ENCODE data around the gene TRAFD1. TPM values are rescaled to one million over a fixed set of nuclear protein-coding genes. Genes with fewer than 3 reads are reported as not detected.

The TRAFD1 gene
- total RNA-seq, 1 experiment from 2014 or later, result 25.5 TPM

GRCh38 chr12:112168561-112168971 lies 43.2 kb downstream of the TRAFD1 start:
- Histone ChIP-seq H4K20me1 (ENCODE audit: insufficient read depth) (no peaks in the 10 kb centered on the region), H3K36me3 (ENCODE audit: control insufficient read depth in 1 of 2, insufficient read depth in 2 of 2, low read length in 2 of 2) (no peaks in the 10 kb centered on the region; a peak in 1 of 4 replicates), H3K27me3 (ENCODE audit: insufficient read depth, low read length) (no peaks in the 10 kb centered on the region), H2AFZ (ENCODE audit: low read depth, low read length, poor library complexity, severe bottlenecking) (no peak overlapping the region), H3K9ac (ENCODE audit: low read length) (no peak overlapping the region), H3K9me3 (ENCODE audit: control insufficient read depth in 1 of 2, insufficient read depth in 1 of 2, low read depth in 1 of 2, low read length in 2 of 2) (no peaks in the 10 kb centered on the region), H3K4me2 (ENCODE audit: low read length) (no peak overlapping the region), H3K27ac (ENCODE audit: low read depth, low read length) (no peak overlapping the region), H3K79me2 (ENCODE audit: insufficient read depth, low read length) (no peaks in the 10 kb centered on the region), H3K9me2 (ENCODE audit: insufficient read depth) (no peaks in the 10 kb centered on the region), H3K4me1 (ENCODE audit: control insufficient read depth in 1 of 2, insufficient read depth in 2 of 2, low read length in 2 of 2) (no peaks in the 10 kb centered on the region; a peak in 1 of 4 replicates), H3K4me3 (replicated peaks in 1 of 2; ENCODE audit: low read depth in 1 of 2, low read length in 2 of 2) (no peak overlapping the region)
- POLR2A ChIA-PET, result no interaction called here
- BruUV-seq (replicated peaks), result no TSS peak
- ATAC-seq, result no peak
- intact Hi-C loops (cut with micrococcal nuclease), result no loop called here
- TF ChIP-seq CEBPB (IDR thresholded peaks at IDR 0.05; ENCODE audit: low read depth) (no peak), CTCF (IDR thresholded peaks at IDR 0.05 in 2 of 3, conservative IDR thresholded peaks at IDR 0.05 in 1 of 3; ENCODE audit: borderline replicate concordance in 1 of 3, insufficient read depth in 1 of 3, low read depth in 2 of 3, low read length in 2 of 3) (no peak), POLR2AphosphoS5 (IDR thresholded peaks at IDR 0.05; ENCODE audit: low read depth, low read length) (no peak)
- CTCF ChIA-PET, result no interaction called here
- RAD21 ChIA-PET (ENCODE audit: low non-redundant PET in 1 of 2, low total read pairs in 2 of 2, uncharacterized antibody in 2 of 2, unreplicated experiment in 2 of 2), result no interaction called here
- no peak for DNase-seq (ENCODE audit: low read depth, low spot score)

- no peak for TF ChIP-seq ATF3 (IDR thresholded peaks at IDR 0.05)
- TF ChIP-seq FOSL1 (IDR thresholded peaks at IDR 0.05; ENCODE audit: low read depth), result no peak
- no peak for TF ChIP-seq ZBTB33 (IDR thresholded peaks at IDR 0.05; ENCODE audit: extremely low read depth, insufficient replicate concordance, low read length)
- no peak for TF ChIP-seq ZNF274 (IDR thresholded peaks at IDR 0.05; ENCODE audit: low read depth, low read length)
- TF ChIP-seq CEBPB (IDR thresholded peaks at IDR 0.05; ENCODE audit: low read depth), result no peak
- TF ChIP-seq JUND (IDR thresholded peaks at IDR 0.05), result no peak
- no peak for TF ChIP-seq YY1 (IDR thresholded peaks at IDR 0.05; ENCODE audit: extremely low read depth, insufficient replicate concordance, low read depth, low read length)
- no peak for ATAC-seq
- Histone ChIP-seq H2AFZ (ENCODE audit: low read depth, low read length, poor library complexity, severe bottlenecking) (no peak overlapping the region), H3K27me3 (ENCODE audit: insufficient read depth, low read length) (no peaks in the 10 kb centered on the region), H3K9me3 (ENCODE audit: control insufficient read depth in 1 of 2, insufficient read depth in 1 of 2, low read depth in 1 of 2, low read length in 2 of 2) (no peaks in the 10 kb centered on the region), H3K4me2 (ENCODE audit: low read length) (no peak overlapping the region), H3K79me2 (ENCODE audit: insufficient read depth, low read length) (no peaks in the 10 kb centered on the region), H3K4me3 (replicated peaks in 1 of 2; ENCODE audit: low read depth in 1 of 2, low read length in 2 of 2) (no peak overlapping the region), H3K36me3 (ENCODE audit: control insufficient read depth in 1 of 2, insufficient read depth in 2 of 2, low read length in 2 of 2) (no peaks in the 10 kb centered on the region; a peak in 1 of 4 replicates), H3K9ac (ENCODE audit: low read length) (no peak overlapping the region), H3K27ac (ENCODE audit: low read depth, low read length) (no peak overlapping the region), H3K9me2 (ENCODE audit: insufficient read depth) (no peaks in the 10 kb centered on the region), H3K4me1 (ENCODE audit: control insufficient read depth in 1 of 2, insufficient read depth in 2 of 2, low read length in 2 of 2) (no peaks in the 10 kb centered on the region; a peak in 1 of 4 replicates), H4K20me1 (ENCODE audit: insufficient read depth) (no peaks in the 10 kb centered on the region)
- no TSS peak for BruUV-seq (replicated peaks)
- intact Hi-C loops (cut with micrococcal nuclease), result no loop called here
- RAD21 ChIA-PET (ENCODE audit: low non-redundant PET in 1 of 2, low total read pairs in 2 of 2, uncharacterized antibody in 2 of 2, unreplicated experiment in 2 of 2), result no interaction called here
- POLR2A ChIA-PET, result no interaction called here
- DNase-seq (ENCODE audit: low read depth, low spot score), result no peak
- CTCF ChIA-PET, result no interaction called here
These were observed 44.0 kb downstream of the TRAFD1 start for GRCh38 chr12:112169161-112169872.

Data from HCT116 (cell line).